IPS DF 6.9 (cell line): ENCODE data around the gene SERBP1.

Experiments used
- DNase-seq: peaks from one replicate; pipeline ENCODE4 v3.0.0-alpha.2; 2013; ENCODE audit warnings: low read depth, low spot score
- H3K27ac ChIP-seq: one replicate; pipeline ENCODE4 v1.5.1; 2013; ENCODE audit warnings: low read length, control low read depth
- H3K27me3 ChIP-seq: 2 replicates; pipeline ENCODE4 v1.6.1; 2013; ENCODE audit warnings: mild to moderate bottlenecking, low read length; ENCODE audit not compliant: control insufficient read depth, insufficient read depth
- H3K36me3 ChIP-seq: 2 replicates; pipeline ENCODE4 v1.6.1; 2013; ENCODE audit warnings: low read length; ENCODE audit not compliant: control insufficient read depth, insufficient read depth
- H3K4me1 ChIP-seq: 2 replicates; pipeline ENCODE4 v1.6.1; 2013; ENCODE audit warnings: low read length; ENCODE audit not compliant: control insufficient read depth, insufficient read depth
- H3K4me3 ChIP-seq: 2 replicates; pipeline ENCODE4 v1.5.1; 2013; ENCODE audit warnings: mild to moderate bottlenecking, low read length
- H3K9me3 ChIP-seq: 2 replicates; pipeline ENCODE4 v1.6.1; 2013; ENCODE audit warnings: low read length, inconsistent platforms; ENCODE audit not compliant: control insufficient read depth, insufficient read depth
- WGBS: extraction: QIAGEN DNeasy Blood & Tissue Kit; methylation state at CpG from one replicate; pipeline ENCODE4 v1.1.7; 2013; ENCODE audit warnings: mixed read lengths, missing lambda C conversion rate; ENCODE audit not compliant: insufficient read length, insufficient coverage; 5-methylcytosine and 5-hydroxymethylcytosine counted together

Gene SERBP1

DNA sequence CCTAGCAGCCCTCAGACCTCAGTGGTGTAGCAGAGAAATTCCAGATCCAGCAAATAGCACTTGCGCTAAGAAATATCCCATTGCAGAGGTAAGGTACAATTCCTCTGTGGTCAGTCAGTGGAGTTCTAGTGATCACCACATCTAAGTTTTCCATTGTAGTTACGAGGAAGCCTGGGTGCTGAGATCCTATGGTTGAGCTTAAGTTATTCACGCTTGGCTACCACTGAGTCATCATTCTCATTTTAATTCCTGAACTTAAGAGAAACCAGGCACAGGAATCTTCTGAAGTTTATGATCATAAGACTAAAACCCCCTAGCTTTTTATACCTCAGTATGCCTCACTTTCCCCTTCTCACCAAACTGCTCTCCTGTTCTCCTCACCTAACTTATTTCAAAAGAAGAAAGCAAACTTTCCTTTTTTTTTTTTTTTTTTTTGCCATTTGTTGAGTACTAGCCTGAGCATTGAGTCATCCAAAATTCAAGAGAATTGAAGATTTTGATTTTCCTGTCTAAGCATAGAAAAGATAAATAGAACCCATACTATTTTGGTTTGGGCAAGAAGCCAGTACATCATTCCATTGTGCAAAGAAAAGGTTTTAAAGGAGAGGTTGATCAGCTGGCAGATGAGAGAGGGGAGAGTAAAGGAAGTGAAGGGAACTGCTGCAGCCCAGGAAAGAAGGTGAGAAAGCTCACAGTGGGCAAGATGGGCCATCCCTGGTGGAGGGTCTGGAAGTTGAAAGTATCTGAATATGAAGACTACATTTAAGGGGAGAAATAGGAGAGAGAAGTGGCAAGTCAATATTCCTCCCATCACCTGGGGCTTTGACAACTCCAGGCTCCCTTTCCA lies 39.9 kb downstream of the SERBP1 start:
- H3K27me3 ChIP-seq, result no peaks in the 10 kb centered on the region
- no peak for DNase-seq
- peaks cover 4% of the 10 kb centered on the region; the same call in 1 of the 2 replicates for H3K4me1 ChIP-seq
- H3K4me3 ChIP-seq, result no peak overlapping the region
- H3K36me3 ChIP-seq, result no peaks in the 10 kb centered on the region; the same call in 1 of the 2 replicates
- no CpG with 5 or more reads among the region's 3 CpGs for WGBS
- no peaks in the 10 kb centered on the region for H3K9me3 ChIP-seq
- H3K27ac ChIP-seq, result no peak overlapping the region

DNA sequence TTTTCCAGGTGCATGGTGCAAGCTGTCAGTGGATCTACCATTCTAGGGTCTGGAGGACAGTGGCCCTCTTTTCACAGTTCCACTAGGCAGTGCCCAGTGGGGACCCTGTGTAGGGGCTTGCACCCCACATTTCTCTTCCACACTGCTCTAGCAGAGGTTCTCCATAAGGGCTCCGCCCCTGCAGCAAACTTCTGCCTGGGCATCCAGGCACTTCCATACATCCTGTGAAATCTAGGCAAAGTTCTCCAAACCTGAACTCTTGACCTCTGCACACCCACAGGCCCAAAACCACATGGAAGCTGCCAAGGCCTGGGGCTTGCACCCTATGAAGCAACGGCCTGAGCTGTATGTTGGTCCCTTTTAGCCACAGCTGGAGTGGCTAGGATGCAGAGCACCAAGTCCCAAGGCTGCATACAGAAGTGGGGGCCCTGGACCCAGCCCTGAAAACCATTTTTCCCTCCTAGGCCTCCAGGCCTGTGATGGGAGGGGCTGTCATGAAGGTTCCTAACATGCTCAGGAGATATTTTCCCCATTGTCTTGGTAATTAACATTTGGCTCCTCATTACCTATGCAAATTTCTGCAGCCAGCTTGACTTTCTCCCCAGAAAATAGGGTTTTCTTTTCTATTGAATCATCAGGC lies 46.1 kb downstream of the SERBP1 start:
- Histone ChIP-seq H3K27ac (no peak overlapping the region), H3K9me3 (no peaks in the 10 kb centered on the region; the same call in none of the 2 replicates), H3K36me3 (no peaks in the 10 kb centered on the region), H3K27me3 (no peaks in the 10 kb centered on the region), H3K4me1 (no peaks in the 10 kb centered on the region), H3K4me3 (no peak overlapping the region)
- no peak for DNase-seq
- no CpG with 5 or more reads among the region's 2 CpGs for WGBS

DNA sequence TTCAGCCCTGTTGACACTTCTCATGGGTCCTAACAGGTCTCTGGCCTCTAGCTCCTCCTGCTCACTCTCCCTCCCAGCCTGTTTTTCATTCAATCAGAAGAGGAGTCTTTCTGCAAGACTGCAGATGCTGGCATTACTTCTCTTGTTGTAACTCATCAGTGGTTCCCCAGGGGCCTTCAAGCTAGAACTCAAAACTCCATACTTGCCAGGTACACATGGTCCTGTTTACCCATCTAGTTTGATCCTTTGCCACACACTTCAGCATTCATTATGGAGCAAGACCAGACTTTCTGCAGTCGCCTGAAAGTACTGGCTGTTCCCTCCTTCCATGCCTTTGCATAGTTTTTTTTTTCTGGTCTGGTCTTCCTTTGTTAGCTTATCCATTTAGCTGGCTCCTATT lies 47.9 kb downstream of the SERBP1 start:
- H3K27ac ChIP-seq, result no peak overlapping the region
- H3K9me3 ChIP-seq, result no peaks in the 10 kb centered on the region; the same call in none of the 2 replicates
- no peak for DNase-seq
- H3K36me3 ChIP-seq, result no peaks in the 10 kb centered on the region
- WGBS, result no CpG with 5 or more reads among the region's 1 CpG
- no peaks in the 10 kb centered on the region for H3K4me1 ChIP-seq
- no peaks in the 10 kb centered on the region for H3K27me3 ChIP-seq
- H3K4me3 ChIP-seq, result no peak overlapping the region

DNA sequence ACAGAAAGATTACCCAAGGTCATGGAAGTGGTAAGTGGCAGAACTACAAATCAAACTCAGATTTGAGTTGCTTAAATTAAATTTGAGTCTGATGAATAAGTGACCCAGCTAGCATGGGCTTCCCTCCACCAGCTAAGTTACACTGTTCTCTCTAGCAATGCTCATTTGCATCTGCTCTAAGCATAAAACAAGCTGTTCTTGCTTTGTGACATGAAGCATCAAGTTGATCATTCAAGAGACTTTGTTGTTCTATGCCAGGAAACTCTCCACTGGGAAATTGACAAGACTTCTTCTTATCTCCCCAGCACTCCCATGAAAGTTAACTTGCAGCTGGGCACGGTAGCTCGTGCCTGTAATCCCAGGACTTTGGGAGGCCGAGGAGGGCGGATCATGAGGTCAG lies 49.0 kb downstream of the SERBP1 start:
- no peaks in the 10 kb centered on the region; the same call in none of the 2 replicates for H3K9me3 ChIP-seq
- peaks cover 2% of the 10 kb centered on the region; the same call in 1 of the 2 replicates for H3K4me1 ChIP-seq
- no peak for DNase-seq
- H3K27me3 ChIP-seq, result no peaks in the 10 kb centered on the region
- H3K4me3 ChIP-seq, result no peak overlapping the region
- no CpG with 5 or more reads among the region's 4 CpGs for WGBS
- no peak overlapping the region for H3K27ac ChIP-seq
- no peaks in the 10 kb centered on the region for H3K36me3 ChIP-seq

DNA sequence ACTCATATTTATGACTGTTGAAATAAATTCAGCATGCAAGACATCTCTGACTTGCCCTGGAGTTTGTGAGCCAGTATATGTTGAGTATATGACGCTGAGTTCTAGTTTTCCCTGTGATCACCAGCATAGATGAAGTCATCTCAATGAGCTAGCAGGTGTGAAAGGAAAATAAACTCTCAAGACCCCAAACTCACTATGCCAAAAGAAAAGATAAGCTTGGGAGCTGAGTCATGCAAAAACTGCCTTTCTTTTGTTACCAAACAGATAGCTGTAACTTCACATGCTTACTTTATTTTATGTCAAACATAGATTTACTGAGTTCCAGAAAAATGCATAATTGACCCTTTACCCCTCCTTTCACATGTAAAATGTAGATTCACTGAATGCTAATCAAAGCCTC lies 52.9 kb downstream of the SERBP1 start:
- H3K9me3 ChIP-seq, result no peaks in the 10 kb centered on the region
- WGBS, result no CpG with 5 or more reads among the region's 1 CpG
- H3K4me3 ChIP-seq, result no peak overlapping the region
- H3K36me3 ChIP-seq, result no peaks in the 10 kb centered on the region
- H3K27me3 ChIP-seq, result no peaks in the 10 kb centered on the region
- no peak for DNase-seq
- no peak overlapping the region for H3K27ac ChIP-seq
- peaks cover 2% of the 10 kb centered on the region; the same call in 1 of the 2 replicates for H3K4me1 ChIP-seq

DNA sequence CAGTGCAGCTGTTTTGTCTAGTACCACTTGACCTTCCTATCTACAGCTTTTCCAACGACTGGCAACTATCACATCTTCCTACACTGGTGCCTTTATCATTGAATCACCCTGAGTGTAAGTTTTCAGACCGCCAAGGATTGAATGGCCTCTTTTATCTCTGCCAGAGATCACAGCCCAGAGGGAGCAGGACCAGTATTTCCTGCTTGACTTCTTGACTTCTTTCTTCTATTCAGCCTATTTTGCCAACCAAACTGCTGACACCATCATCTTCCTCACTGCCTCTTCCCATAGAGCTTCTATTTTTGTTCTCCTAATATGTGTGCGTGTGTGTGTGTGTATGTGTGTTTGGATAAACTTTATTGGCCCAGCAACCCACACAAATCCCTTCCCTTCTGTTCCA lies 53.8 kb downstream of the SERBP1 start:
- Histone ChIP-seq H3K27me3 (no peaks in the 10 kb centered on the region), H3K36me3 (no peaks in the 10 kb centered on the region), H3K4me3 (no peak overlapping the region), H3K27ac (no peak overlapping the region), H3K9me3 (no peaks in the 10 kb centered on the region), H3K4me1 (peaks cover 2% of the 10 kb centered on the region; the same call in 1 of the 2 replicates)
- DNase-seq, result no peak
- no CpG with 5 or more reads among the region's 3 CpGs for WGBS

DNA sequence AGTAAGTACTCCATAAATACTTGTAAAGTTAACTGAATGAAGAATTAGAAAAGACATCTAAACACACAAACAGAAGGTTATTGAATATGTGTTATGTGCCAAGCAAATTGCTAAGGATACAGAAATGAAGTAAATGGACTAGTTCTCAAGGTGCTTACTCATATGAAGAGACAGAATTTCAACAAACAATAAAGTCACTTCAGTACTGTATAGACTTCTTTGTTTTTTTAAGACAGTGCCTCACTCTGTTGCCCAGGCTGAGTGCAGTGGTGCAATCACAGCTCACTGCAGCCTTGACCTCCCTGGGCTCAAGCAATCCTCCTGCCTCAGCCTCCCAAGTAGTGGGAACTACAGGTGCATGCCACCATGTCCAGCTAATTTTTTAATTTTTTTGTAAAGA lies 57.3 kb downstream of the SERBP1 start:
- peaks cover 2% of the 10 kb centered on the region; the same call in 1 of the 2 replicates for H3K4me1 ChIP-seq
- H3K4me3 ChIP-seq, result no peak overlapping the region
- DNase-seq, result no peak
- no peaks in the 10 kb centered on the region for H3K27me3 ChIP-seq
- H3K9me3 ChIP-seq, result no peaks in the 10 kb centered on the region
- H3K36me3 ChIP-seq, result no peaks in the 10 kb centered on the region
- no peak overlapping the region for H3K27ac ChIP-seq

DNA sequence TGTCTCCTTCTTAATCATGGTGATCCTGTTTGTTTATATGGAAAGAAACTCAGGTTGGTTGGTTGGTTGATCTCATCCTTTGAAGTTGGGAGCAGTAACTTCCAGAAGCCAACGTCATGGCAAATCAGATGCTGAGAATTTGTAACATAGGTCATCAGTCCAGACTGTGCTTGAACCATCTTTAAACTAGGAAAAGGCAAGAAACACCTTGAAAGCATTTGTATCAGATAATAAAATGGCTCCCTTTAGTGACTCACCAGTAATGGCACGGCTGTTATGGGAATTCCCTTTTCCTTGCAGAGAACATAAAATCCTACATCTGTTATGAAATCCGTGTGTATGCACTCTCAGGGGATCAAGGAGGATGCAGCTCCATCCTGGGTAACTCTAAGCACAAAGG lies 58.1 kb downstream of the SERBP1 start:
- no peak overlapping the region for H3K27ac ChIP-seq
- no peaks in the 10 kb centered on the region for H3K27me3 ChIP-seq
- no peaks in the 10 kb centered on the region for H3K9me3 ChIP-seq
- no peak overlapping the region for H3K4me3 ChIP-seq
- WGBS, result no CpG with 5 or more reads among the region's 3 CpGs
- H3K4me1 ChIP-seq, result peaks cover 1% of the 10 kb centered on the region; the same call in 1 of the 2 replicates
- no peaks in the 10 kb centered on the region for H3K36me3 ChIP-seq
- DNase-seq, result no peak

DNA sequence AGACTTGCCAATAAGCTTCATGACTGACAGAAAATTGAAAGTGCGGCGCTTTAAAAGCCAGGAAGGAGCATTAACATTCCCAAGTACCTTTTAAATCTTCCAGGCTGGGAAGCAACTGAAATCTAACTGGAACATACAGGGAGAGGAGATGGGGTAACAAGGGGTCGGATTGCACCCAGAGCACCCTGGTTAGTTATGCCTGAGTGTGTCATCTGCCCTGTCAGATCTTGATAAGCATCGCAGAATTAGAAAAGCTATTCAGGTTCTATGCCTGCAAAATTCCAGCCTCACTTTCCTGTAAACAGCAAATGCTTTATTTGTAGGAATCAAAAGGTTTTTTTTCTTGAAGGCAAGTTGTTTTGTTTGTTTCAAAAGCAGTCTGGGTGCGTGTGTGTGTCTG lies 58.5 kb downstream of the SERBP1 start:
- H3K4me1 ChIP-seq, result no peaks in the 10 kb centered on the region; the same call in 1 of the 2 replicates
- H3K4me3 ChIP-seq, result no peak overlapping the region
- no peaks in the 10 kb centered on the region for H3K27me3 ChIP-seq
- no peak overlapping the region for H3K27ac ChIP-seq
- no peaks in the 10 kb centered on the region for H3K9me3 ChIP-seq
- H3K36me3 ChIP-seq, result no peaks in the 10 kb centered on the region
- no peak for DNase-seq
- WGBS, result no CpG with 5 or more reads among the region's 5 CpGs

DNA sequence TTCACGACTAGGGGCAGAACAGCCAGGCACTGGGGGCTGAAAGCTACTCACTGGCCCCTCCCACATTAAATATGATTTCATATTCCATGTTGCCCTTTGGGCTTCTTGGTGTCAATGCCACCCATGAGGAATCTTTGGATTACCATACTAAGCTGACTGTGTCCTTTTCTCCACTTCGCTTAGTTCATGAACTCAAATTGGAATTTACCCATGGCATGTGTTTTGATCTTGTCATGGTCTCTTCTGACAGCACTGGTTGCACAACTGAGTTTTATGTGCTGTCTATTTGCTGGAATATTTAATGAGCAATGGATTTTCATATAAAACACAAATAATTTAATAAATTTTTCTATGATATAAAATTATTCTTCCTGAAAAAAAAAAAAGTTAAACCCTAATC lies 59.2 kb downstream of the SERBP1 start:
- Histone ChIP-seq H3K36me3 (no peaks in the 10 kb centered on the region), H3K4me1 (no peaks in the 10 kb centered on the region), H3K27ac (no peak overlapping the region), H3K4me3 (no peak overlapping the region), H3K27me3 (no peaks in the 10 kb centered on the region), H3K9me3 (no peaks in the 10 kb centered on the region)
- WGBS, result no CpG with 5 or more reads among the region's 2 CpGs
- DNase-seq, result no peak
